Omental fat pad (tissue), 4 donors: Measurements from ENCODE around the gene MAVS. TPM values are rescaled to one million over a fixed set of nuclear protein-coding genes. Genes with fewer than 3 reads are reported as not detected.
"Not testable (repeated sequence)": the region's sequence is repeated elsewhere in the genome, so short reads cannot be mapped to it uniquely, and the experiment has no call there.

Experiments
- ATAC-seq: fragments of 150-250 bp; one replicate; pipeline ENCODE4 v1.9.1; 2016; ENCODE audit warnings: mild to moderate bottlenecking, moderate library complexity; ENCODE audit not compliant: low FRiP score
- DNase-seq: peaks from one replicate; pipeline ENCODE4 v3.0.0-alpha.2; 2019; ENCODE audit warnings: low spot score
- total RNA-seq, 4 donors: library from RNA; depleted of rRNA; stranded (reverse); fragments of >200 nt; gene quantifications; one replicate each; pipeline ENCODE4 v1.1.0, GENCODE V29; 2016
- TF ChIP-seq, protein P1 (sequence below), 3 donors: fragments of 450-650 bp; IDR thresholded peaks; one replicate each; pipeline ENCODE4 v1.5.1; 2016 to 2017; ENCODE audit warnings: antibody characterized with exemption in 3 of 3, mild to moderate bottlenecking in 3 of 3, moderate library complexity in 2 of 3

Gene MAVS
- total RNA-seq, 4 donors from 2014 or later = 21.8 to 37.8 (median 29.7) TPM

DNA sequence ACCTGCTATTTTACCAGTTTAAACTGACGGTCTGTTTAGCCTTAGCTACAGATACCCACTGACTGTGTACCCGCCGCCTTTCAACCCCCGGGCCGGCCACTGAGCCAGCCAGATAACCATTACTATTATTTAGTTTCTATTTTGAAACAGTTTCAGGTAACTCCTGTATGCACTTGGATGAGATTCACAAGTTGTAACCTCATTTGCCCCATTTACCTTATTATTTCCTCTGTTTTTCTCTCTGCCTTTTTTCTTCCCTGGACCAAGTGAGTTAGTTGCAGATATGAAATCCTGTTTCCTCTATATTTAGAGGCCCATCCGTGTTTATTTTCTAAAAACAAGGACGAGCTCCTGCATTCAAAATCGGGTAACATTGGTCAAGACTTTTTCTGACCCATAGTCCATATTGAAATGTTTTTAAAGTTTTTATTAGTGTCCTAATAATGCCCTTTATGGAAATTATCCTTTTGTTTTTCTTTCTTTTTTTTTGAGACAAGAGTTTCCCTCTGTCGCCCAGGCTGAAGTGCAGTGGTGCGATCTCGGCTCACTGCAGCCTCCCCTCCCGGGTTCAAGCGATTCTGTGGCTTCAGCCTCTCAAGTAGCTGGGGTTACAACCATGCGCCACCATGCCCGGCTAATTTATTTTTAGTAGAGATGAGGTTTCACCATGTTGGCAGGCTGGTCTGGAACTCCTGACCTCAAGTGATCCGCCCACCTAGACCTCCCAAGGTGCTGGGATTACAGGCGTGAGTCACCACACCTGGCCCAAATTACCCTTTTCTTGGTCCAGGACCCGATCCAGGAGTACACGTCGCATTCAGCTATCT, 25.5 kb upstream of the MAVS start:
- DNase-seq = no peak
- ATAC-seq = no peak
- TF ChIP-seq, protein P1, sequence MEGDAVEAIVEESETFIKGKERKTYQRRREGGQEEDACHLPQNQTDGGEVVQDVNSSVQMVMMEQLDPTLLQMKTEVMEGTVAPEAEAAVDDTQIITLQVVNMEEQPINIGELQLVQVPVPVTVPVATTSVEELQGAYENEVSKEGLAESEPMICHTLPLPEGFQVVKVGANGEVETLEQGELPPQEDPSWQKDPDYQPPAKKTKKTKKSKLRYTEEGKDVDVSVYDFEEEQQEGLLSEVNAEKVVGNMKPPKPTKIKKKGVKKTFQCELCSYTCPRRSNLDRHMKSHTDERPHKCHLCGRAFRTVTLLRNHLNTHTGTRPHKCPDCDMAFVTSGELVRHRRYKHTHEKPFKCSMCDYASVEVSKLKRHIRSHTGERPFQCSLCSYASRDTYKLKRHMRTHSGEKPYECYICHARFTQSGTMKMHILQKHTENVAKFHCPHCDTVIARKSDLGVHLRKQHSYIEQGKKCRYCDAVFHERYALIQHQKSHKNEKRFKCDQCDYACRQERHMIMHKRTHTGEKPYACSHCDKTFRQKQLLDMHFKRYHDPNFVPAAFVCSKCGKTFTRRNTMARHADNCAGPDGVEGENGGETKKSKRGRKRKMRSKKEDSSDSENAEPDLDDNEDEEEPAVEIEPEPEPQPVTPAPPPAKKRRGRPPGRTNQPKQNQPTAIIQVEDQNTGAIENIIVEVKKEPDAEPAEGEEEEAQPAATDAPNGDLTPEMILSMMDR (IDR thresholded peaks at IDR 0.05) = no peak

DNA sequence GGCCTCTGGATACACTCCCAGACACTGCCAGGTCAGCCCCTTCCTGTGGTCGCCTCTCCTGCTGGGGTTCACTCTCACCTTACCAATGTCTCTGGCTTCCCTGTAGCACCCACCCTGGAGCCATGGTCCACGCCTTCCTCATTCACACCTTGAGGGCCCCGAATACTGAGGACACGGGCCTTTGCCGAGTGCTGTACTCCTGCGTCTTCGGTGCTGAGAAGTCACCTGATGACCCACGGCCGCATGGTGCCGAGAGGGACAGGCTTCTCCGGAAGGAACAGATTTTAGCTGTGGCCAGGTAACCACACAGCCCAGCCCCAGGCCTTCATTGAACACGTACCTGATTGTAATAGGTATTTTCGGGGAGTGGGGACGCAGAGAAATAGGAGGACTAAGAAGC, 24.6 kb upstream of the MAVS start:
- DNase-seq (no peak), ATAC-seq (no peak)
- TF ChIP-seq, protein P1 (IDR thresholded peaks at IDR 0.05) = no peak

DNA sequence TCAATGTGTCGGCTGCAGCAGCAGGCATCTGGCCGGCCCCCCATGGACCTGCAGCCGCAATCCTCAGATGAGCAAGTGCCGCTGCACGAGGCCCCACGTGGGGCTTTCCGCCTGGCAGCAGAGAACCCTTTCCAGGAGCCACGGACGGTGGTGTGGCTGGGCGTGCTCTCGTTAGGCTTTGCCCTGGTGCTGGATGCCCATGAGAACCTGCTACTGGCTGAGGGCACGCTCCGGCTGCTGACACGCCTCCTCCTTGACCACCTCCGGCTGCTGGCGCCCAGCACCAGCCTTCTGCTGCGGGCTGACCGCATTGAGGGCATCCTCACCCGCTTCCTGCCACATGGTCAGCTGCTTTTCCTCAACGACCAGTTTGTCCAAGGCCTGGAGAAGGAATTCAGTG, 22.8 kb upstream of the MAVS start:
- no peak for DNase-seq
- TF ChIP-seq, protein P1 (IDR thresholded peaks at IDR 0.05) = no peak
- ATAC-seq = no peak

DNA sequence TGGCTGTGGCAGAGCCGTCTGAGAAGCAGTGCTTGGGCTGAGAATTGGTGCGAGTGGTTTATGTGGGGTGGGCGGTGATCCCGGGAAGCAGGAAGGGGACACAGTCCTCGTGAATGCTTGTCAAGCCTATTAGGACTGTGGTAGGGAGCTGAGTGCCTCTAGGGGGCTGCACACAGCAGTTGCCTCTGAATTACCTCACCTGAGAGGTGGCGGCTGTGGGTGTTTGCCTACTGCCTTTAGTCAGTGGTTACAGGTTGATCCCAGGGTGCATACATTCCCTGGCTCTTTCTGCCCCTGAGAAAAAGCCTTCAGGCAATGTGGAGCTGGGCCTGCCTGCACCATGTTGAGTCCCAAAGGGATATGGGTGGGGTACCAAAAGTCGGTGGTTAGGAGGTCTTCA, 21.1 kb upstream of the MAVS start:
- ATAC-seq (no peak), DNase-seq (no peak)

DNA sequence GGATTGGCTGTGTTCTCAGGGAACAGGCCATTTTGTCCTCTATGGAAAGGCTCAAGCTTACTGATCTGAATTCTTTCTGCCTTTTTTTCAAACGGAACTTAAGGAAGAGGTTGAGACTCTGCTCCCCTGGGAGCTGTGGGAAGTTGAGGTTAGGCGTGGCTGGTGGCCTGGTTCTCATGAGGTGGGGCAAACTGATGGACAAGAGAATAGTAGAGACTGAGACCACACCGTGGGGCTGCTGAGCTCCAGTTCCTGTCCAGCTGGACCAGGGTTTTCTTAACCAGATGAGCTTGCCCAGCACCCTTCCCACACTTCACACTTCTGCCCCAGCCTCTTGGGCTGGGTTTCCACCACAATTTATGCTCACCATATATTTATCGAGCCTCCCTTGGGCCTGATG, 20.2 kb upstream of the MAVS start:
- TF ChIP-seq, protein P1 (IDR thresholded peaks at IDR 0.05) = no peak
- ATAC-seq (no peak), DNase-seq (no peak)

More for the DNA sequence above, 21.1 kb upstream of the MAVS start:
- TF ChIP-seq, protein P1 (IDR thresholded peaks at IDR 0.05) = no peak

DNA sequence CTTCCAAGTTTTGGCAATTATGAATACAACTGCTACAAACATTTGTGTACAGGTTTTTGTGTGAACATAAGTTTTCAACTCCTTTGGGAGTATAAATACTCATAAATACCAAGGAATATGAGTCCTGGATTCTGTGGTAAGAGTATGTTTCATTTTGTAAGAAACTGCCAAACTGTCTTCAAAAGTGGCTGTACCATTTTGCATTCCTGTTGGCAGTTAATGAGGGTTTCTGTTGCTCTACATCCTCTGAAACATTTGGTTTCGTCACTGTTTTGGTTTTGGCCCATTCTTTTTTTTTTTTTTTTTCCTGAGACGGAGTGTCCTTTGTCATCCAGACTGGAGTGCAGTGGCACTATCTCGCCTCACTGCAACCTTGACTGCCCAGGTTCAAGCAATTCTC, 17.8 kb upstream of the MAVS start:
- TF ChIP-seq, protein P1 (IDR thresholded peaks at IDR 0.05) = no peak
- DNase-seq (no peak), ATAC-seq (no peak)

DNA sequence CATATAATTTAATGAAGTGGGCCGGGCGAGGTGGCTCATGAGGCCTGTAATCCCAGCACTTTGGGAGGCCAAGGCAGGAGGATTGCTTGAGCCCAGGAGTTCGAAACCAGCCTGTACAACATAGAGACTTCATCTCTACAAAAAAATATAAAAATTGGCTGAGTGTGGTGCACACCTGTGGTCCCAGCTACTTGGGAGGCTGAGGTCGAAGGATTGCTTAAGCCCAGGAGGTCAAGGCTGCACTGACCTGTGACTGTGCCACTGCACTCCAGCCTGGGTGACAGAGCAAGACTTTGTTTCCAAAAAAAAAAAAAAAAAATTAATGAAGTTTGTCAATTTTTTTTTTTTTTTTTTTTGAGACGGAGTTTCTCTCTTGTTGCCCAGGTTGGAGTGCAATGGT, 16.7 kb upstream of the MAVS start:
- not testable (repeated sequence) for DNase-seq

More for the DNA sequence above, 16.7 kb upstream of the MAVS start:
- not testable (repeated sequence) for ATAC-seq
